ENCODE measurements around the gene KIAA1671.

KIAA1671 gene

GRCh38 chr22:25051983-25052710 lies 99.6 kb downstream of the KIAA1671 start:
- Histone ChIP-seq H3K4me3 (ENCODE audit: insufficient read depth, low read length, poor library complexity, severe bottlenecking) (no peak overlapping the region), H3K27ac (ENCODE audit: low read depth, low read length) (no peak overlapping the region), H3K36me3 (ENCODE audit: low read length) (no peaks in the 10 kb centered on the region)

DNA sequence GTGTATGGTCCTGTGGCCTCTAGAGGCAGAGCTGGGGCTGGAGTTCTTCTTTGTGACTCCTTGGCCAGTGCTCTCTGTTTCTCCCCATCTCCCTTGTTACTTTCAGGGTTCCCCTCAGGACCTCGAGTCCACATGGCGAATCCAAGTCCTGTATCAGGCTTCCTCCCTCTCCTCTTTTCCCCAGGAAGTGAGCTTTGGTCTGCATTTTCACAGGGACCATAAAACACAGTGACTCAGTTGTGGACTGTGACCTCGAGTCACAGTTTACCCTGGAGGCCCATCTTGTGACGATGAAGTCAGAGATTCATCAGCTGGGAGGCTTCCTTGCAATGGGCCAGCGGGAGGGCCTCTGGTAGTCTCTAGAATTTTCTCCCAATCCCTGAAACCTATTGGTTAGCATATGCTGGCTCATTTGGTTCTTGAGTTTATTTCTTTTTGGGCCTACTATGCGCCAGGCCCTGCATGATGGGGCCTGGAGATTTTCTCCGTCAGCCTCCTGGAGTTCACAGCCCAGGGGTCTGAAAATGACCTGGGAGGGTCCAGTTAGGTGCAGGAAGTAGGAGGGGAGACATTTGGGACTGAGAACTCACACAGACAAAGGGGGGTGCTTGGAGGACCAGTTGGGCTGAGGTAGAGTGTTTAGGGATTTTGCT lies 100.8 kb downstream of the KIAA1671 start:
- Histone ChIP-seq H3K36me3 (ENCODE audit: low read length) (no peaks in the 10 kb centered on the region), H3K27ac (ENCODE audit: low read depth, low read length) (no peak overlapping the region), H3K79me2 (ENCODE audit: insufficient read depth, low read length) (no peaks in the 10 kb centered on the region), H3K9ac (ENCODE audit: low read length) (no peak overlapping the region), H3K4me2 (ENCODE audit: low read depth, low read length, poor library complexity, severe bottlenecking) (no peak overlapping the region), H3K9me3 (ENCODE audit: insufficient read depth, low read length) (no peaks in the 10 kb centered on the region), H3K4me3 (ENCODE audit: insufficient read depth, low read length, poor library complexity, severe bottlenecking) (no peak overlapping the region), H3K9me2 (replicated peaks; ENCODE audit: insufficient read depth, low read length) (no peaks in the 10 kb centered on the region), H3F3A (ENCODE audit: insufficient read depth) (no peaks in the 10 kb centered on the region), H4K20me1 (ENCODE audit: low read depth, low read length) (no peaks in the 10 kb centered on the region), H3K27me3 (ENCODE audit: low read length) (no peaks in the 10 kb centered on the region), H2AFZ (ENCODE audit: low read depth, low read length, severe bottlenecking) (no peak overlapping the region)
- TF ChIP-seq EZH2phosphoT487 (conservative IDR thresholded peaks at IDR 0.05; ENCODE audit: low read length) (no peak), CTCF (IDR thresholded peaks at IDR 0.05; ENCODE audit: insufficient read depth, low read length, poor library complexity, severe bottlenecking) (no peak)

More at GRCh38 chr22:25051983-25052710, 99.6 kb downstream of the KIAA1671 start:
- no peaks in the 10 kb centered on the region for H3K27me3 ChIP-seq (ENCODE audit: low read length)
- H3K9me2 ChIP-seq (replicated peaks; ENCODE audit: insufficient read depth, low read length): no peaks in the 10 kb centered on the region
- H2AFZ ChIP-seq (ENCODE audit: low read depth, low read length, severe bottlenecking): no peak overlapping the region
- no peaks in the 10 kb centered on the region for H3F3A ChIP-seq (ENCODE audit: insufficient read depth)
- TF ChIP-seq CTCF (IDR thresholded peaks at IDR 0.05; ENCODE audit: insufficient read depth, low read length, poor library complexity, severe bottlenecking) (no peak), EZH2phosphoT487 (conservative IDR thresholded peaks at IDR 0.05; ENCODE audit: low read length) (no peak)
- H3K9me3 ChIP-seq (ENCODE audit: insufficient read depth, low read length): no peaks in the 10 kb centered on the region
- H3K79me2 ChIP-seq (ENCODE audit: insufficient read depth, low read length): no peaks in the 10 kb centered on the region
- no peaks in the 10 kb centered on the region for H4K20me1 ChIP-seq (ENCODE audit: low read depth, low read length)
- no peak overlapping the region for H3K9ac ChIP-seq (ENCODE audit: low read length)
- H3K4me2 ChIP-seq (ENCODE audit: low read depth, low read length, poor library complexity, severe bottlenecking): no peak overlapping the region

DNA sequence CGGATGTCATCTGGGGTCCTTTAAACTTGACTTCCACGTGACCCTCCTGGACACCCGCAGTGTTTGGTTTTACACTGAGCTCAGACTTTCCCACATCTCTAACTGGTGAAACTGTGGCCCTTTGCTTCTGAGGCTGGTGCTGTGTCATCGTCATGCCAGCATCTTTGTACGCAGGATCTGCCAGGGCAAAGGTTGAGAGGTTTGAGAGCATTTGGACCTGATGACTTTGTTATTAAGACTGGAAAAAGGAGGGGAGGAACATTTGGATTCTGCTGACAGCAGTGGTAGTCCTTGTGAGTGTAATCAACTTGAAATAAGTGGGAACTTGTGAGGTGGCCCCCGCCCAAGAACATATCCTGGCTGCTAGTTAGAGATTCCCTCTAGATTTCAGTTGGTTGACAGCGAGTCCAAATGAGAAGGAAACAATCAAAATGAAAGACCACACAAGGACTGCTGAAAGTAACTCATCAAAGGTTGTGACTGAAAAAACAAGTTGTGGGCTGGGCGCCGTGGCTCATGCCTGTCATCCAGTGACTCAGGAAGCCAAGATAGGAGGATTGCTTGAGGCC lies 102.5 kb downstream of the KIAA1671 start:
- Histone ChIP-seq H4K20me1 (ENCODE audit: low read depth, low read length) (no peaks in the 10 kb centered on the region), H3K4me3 (ENCODE audit: insufficient read depth, low read length, poor library complexity, severe bottlenecking) (no peak overlapping the region), H3K36me3 (ENCODE audit: low read length) (no peaks in the 10 kb centered on the region), H3K27ac (ENCODE audit: low read depth, low read length) (no peak overlapping the region), H2AFZ (ENCODE audit: low read depth, low read length, severe bottlenecking) (no peak overlapping the region), H3F3A (ENCODE audit: insufficient read depth) (no peaks in the 10 kb centered on the region), H3K27me3 (ENCODE audit: low read length) (no peaks in the 10 kb centered on the region), H3K9ac (ENCODE audit: low read length) (no peak overlapping the region), H3K9me2 (replicated peaks; ENCODE audit: insufficient read depth, low read length) (no peaks in the 10 kb centered on the region), H3K79me2 (ENCODE audit: insufficient read depth, low read length) (no peaks in the 10 kb centered on the region), H3K4me2 (ENCODE audit: low read depth, low read length, poor library complexity, severe bottlenecking) (no peak overlapping the region), H3K9me3 (ENCODE audit: insufficient read depth, low read length) (no peaks in the 10 kb centered on the region)
- TF ChIP-seq EZH2phosphoT487 (conservative IDR thresholded peaks at IDR 0.05; ENCODE audit: low read length): no peak
- TF ChIP-seq CTCF (IDR thresholded peaks at IDR 0.05; ENCODE audit: insufficient read depth, low read length, poor library complexity, severe bottlenecking): no peak

Measured in SU-DHL-6 (cell line).